A549 (cell line): ENCODE results near the gene MBNL1. TPM values are rescaled to one million over a fixed set of nuclear protein-coding genes. Genes with fewer than 3 reads are reported as not detected.

Experiments
- ATAC-seq, 2 experiments: fragments of 200-7000 bp in 1 of 2; fragments of >200 bp in 1 of 2; cut with Nextera tagmentation in 1 of 2; cut with Tn5 transposase in 1 of 2; 3 replicates each; pipeline versions ENCODE4 v1.8.0 to v1.9.1; 2018 to 2020; ENCODE audit warnings: mild to moderate bottlenecking in 1 of 2, moderate library complexity in 1 of 2
- CTCF ChIA-PET: fragments of 300-600 bp; sonication (Branson Sonifier 250); formaldehyde crosslinking; extraction: SDS; loops from one replicate; lab custom pipeline; 2021; ENCODE audit warnings: antibody characterized with exemption, inconsistent platforms; lab: Yijun Ruan, JAX
- POLR2A ChIA-PET: fragments of 350-600 bp; formaldehyde crosslinking; extraction: SDS; loops from one replicate; lab custom pipeline; 2021; ENCODE audit warnings: antibody characterized with exemption, inconsistent platforms; lab: Yijun Ruan, JAX
- DNase-seq, 2 experiments: peaks; one replicate each; pipeline versions ENCODE4 v3.0.0 to v3.0.0-alpha.2; 2011 to 2016; ENCODE audit warnings: low read depth in 1 of 2, low spot score in 1 of 2
- FAIRE-seq: peaks from 2 replicates; lab custom pipeline; 2011; peaks lifted over from hg19 to GRCh38; lab: Jason Lieb, UNC
- H3K27ac ChIP-seq, 2 experiments: fragments of >200 bp; sonication (Bioruptor Twin); formaldehyde crosslinking; 3 replicates each; pipeline ENCODE4 v1.5.1; 2016 to 2017
- H3K4me1 ChIP-seq: fragments of >200 bp; sonication (Bioruptor Twin); formaldehyde crosslinking; 3 replicates; pipeline ENCODE4 v1.6.1; 2016
- H3K4me2 ChIP-seq: fragments of >200 bp; sonication (Bioruptor Twin); formaldehyde crosslinking; 3 replicates; pipeline ENCODE4 v1.6.1; 2016
- H3K4me3 ChIP-seq: fragments of >200 bp; sonication (Bioruptor Twin); formaldehyde crosslinking; 3 replicates; pipeline ENCODE4 v1.5.1; 2016
- H3K9me3 ChIP-seq: fragments of >200 bp; sonication (Bioruptor Twin); formaldehyde crosslinking; 3 replicates; pipeline ENCODE4 v1.6.1; 2016
- ATOH8 ChIP-seq: fragments of 250-450 bp; sonication (Bioruptor Pico); IDR thresholded peaks from 2 replicates; pipeline ENCODE4 v1.5.0; 2020; ENCODE audit warnings: low read depth, mild to moderate bottlenecking, moderate library complexity
- BCL3 ChIP-seq: fragments of >200 bp; sonication (Bioruptor Twin); formaldehyde crosslinking; IDR thresholded peaks from 3 replicates; pipeline ENCODE4 v1.6.1; 2016
- CBX2 ChIP-seq: fragments of 200-600 bp; sonication (generic); IDR thresholded peaks from 2 replicates; pipeline ENCODE4 v1.6.1; 2016; ENCODE audit warnings: low read depth, mild to moderate bottlenecking, borderline replicate concordance
- CBX8 ChIP-seq: fragments of 200-600 bp; sonication (generic); IDR thresholded peaks from 2 replicates; pipeline ENCODE4 v1.6.1; 2016
- CHD4 ChIP-seq: fragments of 200-600 bp; sonication (generic); IDR thresholded peaks from 2 replicates; pipeline ENCODE4 v1.6.1; 2016; ENCODE audit warnings: antibody characterized with exemption, mild to moderate bottlenecking, borderline replicate concordance
- CTCF ChIP-seq: fragments of >200 bp; sonication (Bioruptor Twin); formaldehyde crosslinking; IDR thresholded peaks from 3 replicates; pipeline ENCODE4 v1.5.1; 2016
- E2F6 ChIP-seq: IDR thresholded peaks from 2 replicates; pipeline ENCODE4 v1.6.1; 2012; ENCODE audit warnings: low read depth, borderline replicate concordance
- EHMT2 ChIP-seq: fragments of 200-600 bp; sonication (generic); IDR thresholded peaks from 2 replicates; pipeline ENCODE4 v1.6.1; 2016; ENCODE audit warnings: antibody characterized with exemption, low read depth, mild to moderate bottlenecking, moderate library complexity
- EP300 ChIP-seq, 2 experiments: fragments of >200 bp; sonication (Bioruptor Twin); formaldehyde crosslinking; IDR thresholded peaks; 2 replicates in 1 of 2; 3 replicates in 1 of 2; pipeline ENCODE4 v1.6.1; 2016 to 2017
- FOSB ChIP-seq: fragments of 250-450 bp; sonication (Bioruptor Pico); IDR thresholded peaks from 2 replicates; pipeline ENCODE4 v1.5.0; 2020; ENCODE audit warnings: mild to moderate bottlenecking, moderate library complexity
- FOSL2 ChIP-seq, 2 experiments: fragments of 450-650 bp in 1 of 2; fragments of >200 bp in 1 of 2; sonication (Bioruptor Twin) in 1 of 2; formaldehyde crosslinking; IDR thresholded peaks; 2 replicates each; pipeline versions ENCODE4 v1.5.0 to v1.6.1; 2016 to 2020; ENCODE audit warnings: mild to moderate bottlenecking in 1 of 2, moderate library complexity in 1 of 2
- GATA3 ChIP-seq: IDR thresholded peaks from 2 replicates; pipeline ENCODE4 v1.6.1; 2012; ENCODE audit warnings: borderline replicate concordance
- HDAC2 ChIP-seq: fragments of 200-600 bp; sonication (generic); IDR thresholded peaks from 2 replicates; pipeline ENCODE4 v1.6.1; 2016
- HES2 ChIP-seq: fragments of >200 bp; sonication (Bioruptor Twin); formaldehyde crosslinking; IDR thresholded peaks from 2 replicates; pipeline ENCODE4 v1.6.1; 2016
- HEYL ChIP-seq: fragments of 250-450 bp; sonication (Bioruptor Pico); IDR thresholded peaks from 2 replicates; pipeline ENCODE4 v1.8.0; 2021; ENCODE audit warnings: mild to moderate bottlenecking, moderate library complexity
- HOXA7 ChIP-seq: fragments of 250-450 bp; sonication (Bioruptor Pico); IDR thresholded peaks from 2 replicates; pipeline ENCODE4 v1.5.0; 2020; ENCODE audit warnings: mild to moderate bottlenecking, moderate library complexity
- HOXB13 ChIP-seq: fragments of 250-450 bp; sonication (Bioruptor Pico); IDR thresholded peaks from 2 replicates; pipeline ENCODE4 v1.5.0; 2020; ENCODE audit warnings: low read depth, mild to moderate bottlenecking, moderate library complexity
- HOXB5 ChIP-seq: fragments of 250-450 bp; sonication (Bioruptor Pico); IDR thresholded peaks from 2 replicates; pipeline ENCODE4 v1.5.0; 2020; ENCODE audit warnings: mild to moderate bottlenecking, moderate library complexity
- JUNB ChIP-seq: fragments of >200 bp; sonication (Bioruptor Twin); formaldehyde crosslinking; IDR thresholded peaks from 2 replicates; pipeline ENCODE4 v1.6.1; 2016
- KDM5A ChIP-seq: fragments of 200-600 bp; sonication (generic); IDR thresholded peaks from 2 replicates; pipeline ENCODE4 v1.6.1; 2016; ENCODE audit warnings: antibody characterized with exemption, mild to moderate bottlenecking
- MYC ChIP-seq: IDR thresholded peaks from 2 replicates; pipeline ENCODE4 v1.6.1; 2012; ENCODE audit warnings: mild to moderate bottlenecking, inconsistent platforms, low read length, improper control_type of control experiment, borderline replicate concordance
- NFE2L2 ChIP-seq: fragments of 150-350 bp; conservative IDR thresholded peaks from 2 replicates; pipeline ENCODE4 v1.6.1; 2014; ENCODE audit warnings: low read length
- NPAS2 ChIP-seq: fragments of 250-450 bp; sonication (Bioruptor Pico); IDR thresholded peaks from 2 replicates; pipeline ENCODE4 v1.8.0; 2022; ENCODE audit warnings: mild to moderate bottlenecking, moderate library complexity, borderline replicate concordance
- NR3C1 ChIP-seq: fragments of >200 bp; sonication (Bioruptor Twin); formaldehyde crosslinking; IDR thresholded peaks from 3 replicates; pipeline ENCODE4 v1.6.1; 2017
- PHF8 ChIP-seq: fragments of 200-600 bp; sonication (generic); IDR thresholded peaks from 2 replicates; pipeline ENCODE4 v1.6.1; 2016; ENCODE audit warnings: low read depth, mild to moderate bottlenecking, antibody characterized with exemption, moderate library complexity, borderline replicate concordance
- POLR2A ChIP-seq: IDR thresholded peaks from 2 replicates; pipeline ENCODE4 v1.6.1; 2012; ENCODE audit warnings: mild to moderate bottlenecking, low read length
- POLR2AphosphoS2 ChIP-seq: conservative IDR thresholded peaks from 2 replicates; pipeline ENCODE4 v1.6.1; 2012; ENCODE audit warnings: low read length, improper control_type of control experiment, inconsistent platforms
- RAD21 ChIP-seq, 2 experiments: fragments of >200 bp in 1 of 2; sonication (Bioruptor Twin) in 1 of 2; formaldehyde crosslinking in 1 of 2; IDR thresholded peaks in 1 of 2; conservative IDR thresholded peaks in 1 of 2; 2 replicates in 1 of 2; 3 replicates in 1 of 2; pipeline ENCODE4 v1.6.1; 2012 to 2018; ENCODE audit warnings: inconsistent platforms in 1 of 2
- RARB ChIP-seq: fragments of 250-450 bp; sonication (Bioruptor Pico); IDR thresholded peaks from 2 replicates; pipeline ENCODE4 v1.8.0; 2021; ENCODE audit warnings: mild to moderate bottlenecking, moderate library complexity
- RFX5 ChIP-seq: fragments of 450-650 bp; IDR thresholded peaks from 2 replicates; pipeline ENCODE4 v1.7.1; 2014; ENCODE audit warnings: antibody characterized with exemption, mild to moderate bottlenecking, moderate library complexity
- RNF2 ChIP-seq: fragments of 200-600 bp; sonication (generic); IDR thresholded peaks from 2 replicates; pipeline ENCODE4 v1.6.1; 2016; ENCODE audit warnings: low read depth, mild to moderate bottlenecking, antibody characterized with exemption, moderate library complexity, borderline replicate concordance
- SMC3 ChIP-seq: fragments of >200 bp; sonication (Bioruptor Twin); formaldehyde crosslinking; IDR thresholded peaks from 3 replicates; pipeline ENCODE4 v1.6.1; 2018; ENCODE audit warnings: inconsistent platforms
- SREBF2 ChIP-seq: fragments of 450-650 bp; IDR thresholded peaks from 2 replicates; pipeline ENCODE4 v1.6.1; 2014; ENCODE audit warnings: mild to moderate bottlenecking, moderate library complexity
- TFCP2L1 ChIP-seq: fragments of 250-450 bp; sonication (Bioruptor Pico); IDR thresholded peaks from 2 replicates; pipeline ENCODE4 v1.5.0; 2021; ENCODE audit warnings: mild to moderate bottlenecking
- USF2 ChIP-seq: fragments of 450-650 bp; IDR thresholded peaks from 2 replicates; pipeline ENCODE4 v1.6.1; 2014; ENCODE audit warnings: antibody characterized with exemption
- ZFP36 ChIP-seq: fragments of 450-650 bp; IDR thresholded peaks from 2 replicates; pipeline ENCODE4 v1.6.1; 2014; ENCODE audit warnings: borderline replicate concordance; ENCODE audit not compliant: partially characterized antibody
- ZSCAN20 ChIP-seq: fragments of 250-450 bp; sonication (Bioruptor Pico); IDR thresholded peaks from 2 replicates; pipeline ENCODE4 v1.8.0; 2022; ENCODE audit warnings: mild to moderate bottlenecking, moderate library complexity
- WGBS: methylation state at CpG from one replicate; pipeline ENCODE4 v1.1.6; 2017; ENCODE audit errors: missing lambda C conversion rate; 5-methylcytosine and 5-hydroxymethylcytosine counted together
- polyA plus RNA-seq, 4 experiments: library from polyadenylated mRNA; depleted of rRNA in 3 of 4; stranded (reverse); fragments of >200 nt; fragmentation: RNase III in 1 of 4; extraction: RNeasy Plus Mini Kit Qiagen cat#74134 plus additional on column Dnase treatment in 1 of 4; gene quantifications; 2 replicates in 3 of 4; 3 replicates in 1 of 4; pipeline ENCODE4 v1.2.3, GENCODE V29; 2011 to 2017

The MBNL1 gene
- polyA plus RNA-seq, 2 of the 4 experiments (the other 2 are of a cell fraction) = 60.5 to 92.5 TPM

GRCh38 chr3:152384412-152384811 lies 115.7 kb downstream of the MBNL1 start (continued):
- TF ChIP-seq RFX5 (no peak), ZFP36 (no peak), KDM5A (no peak), USF2 (no peak), CHD4 (no peak), HOXA7 (CRISPR knock-in tag) (no peak)

- peak overlapping the region; percentile 36 to 79; a peak in 4 of 6 replicates for H3K27ac ChIP-seq
- whole genome bisulfite sequencing = 4% methylated on average over 1 of the region's 1 CpG
- peak in 1 of 2 experiments; percentile 78; a peak in 3 of 6 replicates for ATAC-seq
- H3K4me1 ChIP-seq = peaks cover 83% of the 10 kb centered on the region
- ChIA-PET POLR2A (no interaction called here), CTCF (no interaction called here)
- H3K4me3 ChIP-seq = no peak overlapping the region
- H3K9me3 ChIP-seq = no peaks in the 10 kb centered on the region
- peak; percentile 18 for FAIRE-seq
- peak overlapping the region; percentile 92 for H3K4me2 ChIP-seq
- peak in 1 of 2 experiments; percentile 81 for DNase-seq
- TF ChIP-seq RAD21 (conservative IDR thresholded peaks at IDR 0.05 in 1 of 2, IDR thresholded peaks at IDR 0.05 in 1 of 2) (no peak), ZSCAN20 (no peak), FOSL2 (IDR thresholded peaks at IDR 0.05) (no peak), FOSL2 (CRISPR knock-in tag; IDR thresholded peaks at IDR 0.05) (peak; percentile 71; the same call in 1 of the 2 replicates), EHMT2 (no peak), HOXB5 (CRISPR knock-in tag) (0 out of 2 replicates have a peak, but pooled peaks have one; percentile 38), EP300 (IDR thresholded peaks at IDR 0.05) (peak; percentile 34 to 48; a peak in 3 of 5 replicates), HES2 (no peak), POLR2A (no peak), NPAS2 (CRISPR knock-in tag) (no peak), POLR2AphosphoS2 (no peak), RNF2 (no peak), BCL3 (no peak), KDM5A (no peak), TFCP2L1 (CRISPR knock-in tag) (no peak), CBX8 (no peak), HEYL (CRISPR knock-in tag) (no peak), HOXB13 (CRISPR knock-in tag) (no peak), ATOH8 (CRISPR knock-in tag) (no peak), JUNB (peak; percentile 61; the same call in 1 of the 2 replicates), SMC3 (no peak), FOSB (no peak), RARB (no peak), E2F6 (no peak), NFE2L2 (no peak), MYC (no peak), RFX5 (no peak), CBX2 (no peak), PHF8 (no peak), HDAC2 (no peak), GATA3 (peak; percentile 87), ZFP36 (no peak), CTCF (no peak), SREBF2 (no peak), NR3C1 (no peak)
Observed at GRCh38 chr3:152385761-152386160, 117.0 kb downstream of the MBNL1 start.
